Osteocyte (in vitro differentiated cells): ENCODE measurements around the gene MPDZ. TPM values are rescaled to one million over a fixed set of nuclear protein-coding genes. Genes with fewer than 3 reads are reported as not detected.

Source experiments
- DNase-seq: peaks from one replicate; pipeline ENCODE4 v3.0.0; 2021; ENCODE audit warnings: mixed read lengths; ENCODE audit not compliant: unreplicated experiment; ENCODE audit errors: extremely low spot score
- H3K27ac Mint-ChIP-seq: one replicate; pipeline ENCODE4 v1.8.0; 2021; ENCODE audit warnings: mild to moderate bottlenecking, mixed read lengths; ENCODE audit not compliant: unreplicated experiment
- H3K27me3 Mint-ChIP-seq: one replicate; pipeline ENCODE4 v1.8.0; 2021; ENCODE audit warnings: mixed read lengths; ENCODE audit not compliant: unreplicated experiment
- H3K36me3 Mint-ChIP-seq: one replicate; pipeline ENCODE4 v1.8.0; 2021; ENCODE audit warnings: mixed read lengths; ENCODE audit not compliant: unreplicated experiment
- H3K4me1 Mint-ChIP-seq: one replicate; pipeline ENCODE4 v1.8.0; 2021; ENCODE audit warnings: mixed read lengths; ENCODE audit not compliant: unreplicated experiment
- H3K4me3 Mint-ChIP-seq: one replicate; pipeline ENCODE4 v1.8.0; 2021; ENCODE audit warnings: mild to moderate bottlenecking, moderate library complexity, mixed read lengths; ENCODE audit not compliant: unreplicated experiment
- H3K9me3 Mint-ChIP-seq: one replicate; pipeline ENCODE4 v1.8.0; 2021; ENCODE audit warnings: mixed read lengths; ENCODE audit not compliant: unreplicated experiment
- total RNA-seq: library from RNA; stranded (reverse); gene quantifications from 2 replicates; pipeline ENCODE4 v1.2.1, GENCODE V29; 2021
- TF ChIP-seq, protein P1 (sequence below): fragments of 200-600 bp; sonication (generic); IDR thresholded peaks from 2 replicates; pipeline ENCODE4 v1.5.0; 2021; ENCODE audit warnings: antibody characterized with exemption, mild to moderate bottlenecking, moderate library complexity

The MPDZ gene
- total RNA-seq, 1 donor from 2014 or later = 51.9 TPM

DNA sequence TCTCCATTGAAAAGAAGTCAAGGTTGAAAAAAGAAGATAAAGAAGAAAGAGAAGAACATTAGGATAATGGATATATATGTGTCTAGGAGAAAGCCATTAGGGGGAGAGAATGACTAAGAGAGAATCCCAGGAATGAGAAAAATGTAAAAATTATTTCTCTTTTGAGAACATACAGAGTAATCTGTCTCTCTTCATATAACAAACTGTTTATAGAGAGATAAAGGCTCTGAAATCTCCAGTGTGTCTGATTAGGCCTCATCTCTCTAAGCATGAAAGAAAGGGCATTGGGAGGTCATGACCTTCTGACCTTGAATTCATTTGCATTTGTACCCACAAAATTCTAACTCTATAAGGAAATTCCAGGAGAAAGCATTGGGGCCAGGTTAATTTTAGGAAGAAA, 3.5 kb upstream of the MPDZ start:
- Mint-ChIP-seq H3K4me1 (peaks cover 38% of the 10 kb centered on the region), H3K9me3 (no peaks in the 10 kb centered on the region), H3K36me3 (no peaks in the 10 kb centered on the region), H3K4me3 (no peak overlapping the region), H3K27ac (peak overlapping the region; percentile 47), H3K27me3 (no peaks in the 10 kb centered on the region)
- DNase-seq = no peak
- TF ChIP-seq, protein P1, sequence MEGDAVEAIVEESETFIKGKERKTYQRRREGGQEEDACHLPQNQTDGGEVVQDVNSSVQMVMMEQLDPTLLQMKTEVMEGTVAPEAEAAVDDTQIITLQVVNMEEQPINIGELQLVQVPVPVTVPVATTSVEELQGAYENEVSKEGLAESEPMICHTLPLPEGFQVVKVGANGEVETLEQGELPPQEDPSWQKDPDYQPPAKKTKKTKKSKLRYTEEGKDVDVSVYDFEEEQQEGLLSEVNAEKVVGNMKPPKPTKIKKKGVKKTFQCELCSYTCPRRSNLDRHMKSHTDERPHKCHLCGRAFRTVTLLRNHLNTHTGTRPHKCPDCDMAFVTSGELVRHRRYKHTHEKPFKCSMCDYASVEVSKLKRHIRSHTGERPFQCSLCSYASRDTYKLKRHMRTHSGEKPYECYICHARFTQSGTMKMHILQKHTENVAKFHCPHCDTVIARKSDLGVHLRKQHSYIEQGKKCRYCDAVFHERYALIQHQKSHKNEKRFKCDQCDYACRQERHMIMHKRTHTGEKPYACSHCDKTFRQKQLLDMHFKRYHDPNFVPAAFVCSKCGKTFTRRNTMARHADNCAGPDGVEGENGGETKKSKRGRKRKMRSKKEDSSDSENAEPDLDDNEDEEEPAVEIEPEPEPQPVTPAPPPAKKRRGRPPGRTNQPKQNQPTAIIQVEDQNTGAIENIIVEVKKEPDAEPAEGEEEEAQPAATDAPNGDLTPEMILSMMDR = no peak

DNA sequence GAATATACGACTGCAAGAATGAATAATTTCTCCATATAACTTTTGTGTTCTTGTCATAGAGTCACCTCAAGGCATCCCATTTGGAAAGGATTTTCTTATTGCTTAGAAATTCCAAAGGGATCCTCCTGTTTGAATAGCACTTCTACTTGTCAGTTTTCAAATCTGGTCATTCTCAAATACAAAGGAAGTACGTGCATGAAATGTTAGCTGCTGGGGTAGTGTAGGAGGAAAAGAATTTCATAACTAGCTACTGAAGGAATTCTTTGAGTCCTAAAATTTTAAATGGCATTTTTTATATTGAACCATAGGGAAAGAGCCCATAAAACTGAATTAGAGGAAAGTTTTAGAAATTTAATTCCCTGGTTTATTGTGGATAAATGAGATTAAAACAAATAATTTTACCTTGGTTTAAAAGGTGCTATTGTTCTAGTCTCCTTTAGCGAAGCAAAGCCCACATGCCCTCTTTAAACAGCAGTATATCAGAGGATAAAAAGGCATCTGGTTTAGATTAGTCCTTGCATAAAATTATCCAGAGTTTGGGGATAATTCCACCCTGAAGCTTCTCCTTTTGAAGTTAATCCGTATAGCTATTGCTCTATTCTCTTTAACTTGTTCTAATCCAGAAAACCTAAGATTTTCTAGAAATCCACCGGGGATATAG, 2.0 kb upstream of the MPDZ start:
- H3K27ac Mint-ChIP-seq = no peak overlapping the region
- peaks cover 48% of the 10 kb centered on the region for H3K4me1 Mint-ChIP-seq
- no peaks in the 10 kb centered on the region for H3K27me3 Mint-ChIP-seq
- no peak for DNase-seq
- H3K4me3 Mint-ChIP-seq = no peak overlapping the region
- no peaks in the 10 kb centered on the region for H3K9me3 Mint-ChIP-seq
- no peaks in the 10 kb centered on the region for H3K36me3 Mint-ChIP-seq
- TF ChIP-seq, protein P1 = no peak

DNA sequence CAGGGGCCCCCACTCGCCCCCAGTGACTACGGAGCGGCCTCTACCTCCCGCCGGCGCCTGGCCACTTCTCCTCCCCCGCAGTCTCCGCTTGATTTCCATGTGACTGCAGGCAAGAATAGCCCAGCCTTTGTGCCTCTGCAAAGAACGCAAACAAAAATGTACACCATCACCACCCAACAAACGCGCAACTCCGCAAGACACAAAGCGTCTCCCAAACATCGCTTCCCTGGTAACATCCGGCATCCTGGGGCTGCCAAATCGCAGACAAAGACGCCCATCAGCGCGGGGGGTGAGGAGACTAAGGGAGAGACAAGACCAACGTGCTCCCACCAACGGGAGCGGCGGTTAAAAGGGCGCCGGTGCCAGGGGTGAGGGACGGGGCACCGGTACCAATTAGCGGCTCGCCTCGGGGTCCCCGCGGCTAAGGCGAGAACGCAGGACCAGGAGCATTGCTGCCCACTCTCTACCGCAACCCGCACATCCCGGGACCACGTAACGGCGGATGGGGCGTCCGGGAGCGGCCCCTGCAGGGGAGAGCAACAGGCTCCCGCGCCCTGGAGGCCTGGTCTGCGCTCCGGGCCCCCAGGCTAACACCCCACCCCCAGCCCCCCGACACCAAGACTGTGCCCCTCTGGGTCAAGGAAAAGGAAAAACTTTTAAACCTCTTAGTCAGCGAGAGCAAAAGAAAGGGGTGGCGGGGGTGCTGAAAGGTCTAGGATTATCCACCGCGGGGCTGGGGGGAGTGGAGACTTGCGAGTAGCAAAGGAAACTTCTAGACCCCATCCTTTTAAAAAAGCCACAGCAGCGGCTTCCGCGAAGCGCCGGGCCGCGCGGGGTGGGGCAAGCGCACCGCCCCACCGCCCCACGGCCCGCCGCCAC, 885 bp downstream of the MPDZ start:
- TF ChIP-seq, protein P1 = peak; percentile 34
- DNase-seq = peak; percentile 84
- Mint-ChIP-seq H3K27ac (peak overlapping the region; percentile 92), H3K27me3 (no peaks in the 10 kb centered on the region), H3K36me3 (peaks cover 1% of the 10 kb centered on the region), H3K9me3 (peaks cover 6% of the 10 kb centered on the region), H3K4me1 (peaks cover 48% of the 10 kb centered on the region), H3K4me3 (peak overlapping the region; percentile 97)

DNA sequence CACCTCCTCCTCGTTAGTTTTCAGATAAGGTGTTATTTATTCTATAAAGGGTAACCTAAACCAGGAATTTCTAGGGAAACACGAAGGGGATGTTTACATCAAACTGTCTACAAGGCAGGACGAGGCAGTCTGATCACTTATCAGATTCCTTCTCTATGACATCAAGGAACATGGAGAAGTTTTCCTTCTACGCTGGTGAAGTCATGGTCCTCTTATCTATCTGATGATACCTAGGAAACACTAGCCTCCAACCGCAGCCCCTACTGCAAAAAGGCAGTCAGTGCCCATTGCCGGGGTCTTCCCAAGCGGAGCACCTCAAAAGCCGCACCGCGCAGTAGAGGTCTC, 1.5 kb downstream of the MPDZ start:
- no peaks in the 10 kb centered on the region for H3K27me3 Mint-ChIP-seq
- peak overlapping the region; percentile 92 for H3K27ac Mint-ChIP-seq
- no peak for DNase-seq
- H3K4me1 Mint-ChIP-seq = peaks cover 42% of the 10 kb centered on the region
- H3K36me3 Mint-ChIP-seq = peaks cover 1% of the 10 kb centered on the region
- peaks cover 6% of the 10 kb centered on the region for H3K9me3 Mint-ChIP-seq
- H3K4me3 Mint-ChIP-seq = peak overlapping the region; percentile 97
- TF ChIP-seq, protein P1 = no peak

DNA sequence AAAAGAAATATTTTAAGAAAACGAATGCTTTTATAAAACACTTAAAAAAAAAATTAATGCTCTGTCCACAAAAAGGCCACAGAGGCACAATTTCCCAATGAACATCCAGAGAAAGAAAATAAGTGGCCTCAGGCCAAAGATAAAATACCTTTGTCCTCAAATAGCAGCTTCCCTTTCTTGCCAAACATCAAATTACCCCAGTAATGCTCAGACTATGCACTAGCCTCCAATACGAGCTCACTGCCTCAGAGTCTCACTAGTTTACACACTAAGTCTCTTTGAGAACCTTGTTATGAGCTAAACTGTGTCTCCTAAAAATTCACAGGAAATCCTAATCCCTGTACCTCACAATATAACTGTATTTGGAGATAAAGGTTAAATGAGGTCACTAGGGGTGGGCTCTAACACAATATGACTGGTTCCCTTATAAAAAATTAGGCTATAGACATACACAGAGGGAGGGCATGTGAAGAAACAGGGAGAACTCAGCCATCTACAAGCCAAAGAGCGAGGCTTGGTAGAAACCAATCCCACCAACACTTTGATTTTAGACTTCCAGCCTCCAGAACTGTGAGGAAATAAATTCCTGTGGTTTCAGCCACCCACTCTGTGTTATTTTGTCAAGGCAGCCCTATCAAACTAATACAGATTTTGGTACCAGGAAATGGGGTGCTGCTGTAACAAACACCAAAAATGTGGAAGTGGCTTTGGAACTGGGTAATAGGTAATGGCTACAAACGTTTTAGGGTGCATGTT, 4.4 kb downstream of the MPDZ start:
- peaks cover 1% of the 10 kb centered on the region for H3K36me3 Mint-ChIP-seq
- peaks cover 37% of the 10 kb centered on the region for H3K4me1 Mint-ChIP-seq
- TF ChIP-seq, protein P1 = no peak
- peaks cover 6% of the 10 kb centered on the region for H3K9me3 Mint-ChIP-seq
- no peak for DNase-seq
- no peaks in the 10 kb centered on the region for H3K27me3 Mint-ChIP-seq
- H3K27ac Mint-ChIP-seq = no peak overlapping the region
- no peak overlapping the region for H3K4me3 Mint-ChIP-seq
